ENCODE data around the gene CCDC197.

Gene CCDC197

DNA sequence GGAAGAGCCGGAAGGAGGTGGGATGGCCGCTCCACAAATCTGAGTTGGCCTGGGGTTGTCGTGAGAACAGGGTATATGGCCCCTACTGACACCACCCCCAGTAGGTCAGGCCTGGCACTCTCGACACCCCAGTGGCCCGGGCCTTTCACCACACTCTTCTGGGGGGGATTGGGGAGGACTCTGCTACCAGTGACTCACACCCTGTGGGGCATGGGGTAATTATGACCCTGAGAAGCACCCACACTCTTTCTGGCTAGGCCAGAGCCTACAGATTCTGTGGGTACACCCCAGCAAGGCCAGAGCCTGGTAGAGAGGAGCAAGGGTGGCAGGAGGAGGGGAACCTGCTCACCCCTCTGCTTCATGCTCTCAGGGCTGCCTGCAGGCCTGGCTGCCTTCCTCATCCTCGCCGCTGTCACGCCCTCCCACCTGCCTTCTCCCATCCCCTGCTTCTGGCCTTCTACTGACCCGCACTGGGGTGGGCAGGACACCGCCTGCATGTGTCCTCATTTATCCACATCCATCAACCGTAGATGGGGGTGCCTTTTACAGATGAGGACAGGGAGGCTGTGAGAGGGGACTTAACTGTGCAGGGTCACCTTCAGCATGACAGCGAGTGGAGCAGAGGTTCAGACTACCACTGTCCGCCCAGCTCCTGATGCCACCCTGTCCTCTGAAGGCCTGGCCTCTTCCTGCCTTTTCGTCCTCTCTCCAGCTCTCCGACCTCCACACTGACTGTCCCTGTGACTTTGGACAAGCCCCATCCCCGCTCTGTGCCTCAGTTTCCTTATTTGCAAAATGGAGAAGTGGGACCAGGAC is 39.1 kb upstream of the CCDC197 start:
- no peak for TF ChIP-seq YY1 (IDR thresholded peaks at IDR 0.05; ENCODE audit: low read depth)
- TF ChIP-seq TAF1 (IDR thresholded peaks at IDR 0.05; ENCODE audit: low read depth), result no peak
- TF ChIP-seq TEAD4 (IDR thresholded peaks at IDR 0.05), result no peak
- no peak for TF ChIP-seq EGR1 (IDR thresholded peaks at IDR 0.05)
- TF ChIP-seq NFIC (IDR thresholded peaks at IDR 0.05), result no peak
- no peak for TF ChIP-seq CEBPB (IDR thresholded peaks at IDR 0.05)
- TF ChIP-seq, protein P1, sequence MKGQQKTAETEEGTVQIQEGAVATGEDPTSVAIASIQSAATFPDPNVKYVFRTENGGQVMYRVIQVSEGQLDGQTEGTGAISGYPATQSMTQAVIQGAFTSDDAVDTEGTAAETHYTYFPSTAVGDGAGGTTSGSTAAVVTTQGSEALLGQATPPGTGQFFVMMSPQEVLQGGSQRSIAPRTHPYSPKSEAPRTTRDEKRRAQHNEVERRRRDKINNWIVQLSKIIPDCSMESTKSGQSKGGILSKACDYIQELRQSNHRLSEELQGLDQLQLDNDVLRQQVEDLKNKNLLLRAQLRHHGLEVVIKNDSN (IDR thresholded peaks at IDR 0.05), result no peak
- TF ChIP-seq FOXM1 (IDR thresholded peaks at IDR 0.05; ENCODE audit: borderline replicate concordance, low read depth), result no peak
- TF ChIP-seq, protein P2, sequence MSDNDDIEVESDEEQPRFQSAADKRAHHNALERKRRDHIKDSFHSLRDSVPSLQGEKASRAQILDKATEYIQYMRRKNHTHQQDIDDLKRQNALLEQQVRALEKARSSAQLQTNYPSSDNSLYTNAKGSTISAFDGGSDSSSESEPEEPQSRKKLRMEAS (IDR thresholded peaks at IDR 0.05), result no peak
- no peak for TF ChIP-seq TCF12 (IDR thresholded peaks at IDR 0.05; ENCODE audit: low read depth)
- TF ChIP-seq EP300 (IDR thresholded peaks at IDR 0.05; ENCODE audit: borderline replicate concordance), result no peak
- no peak for TF ChIP-seq CREB1 (IDR thresholded peaks at IDR 0.05; ENCODE audit: low read depth)
- TF ChIP-seq ZBTB7A (IDR thresholded peaks at IDR 0.05; ENCODE audit: low read depth), result no peak
- no peak for TF ChIP-seq RAD21 (IDR thresholded peaks at IDR 0.05; ENCODE audit: low read depth)
- TF ChIP-seq, protein P3, sequence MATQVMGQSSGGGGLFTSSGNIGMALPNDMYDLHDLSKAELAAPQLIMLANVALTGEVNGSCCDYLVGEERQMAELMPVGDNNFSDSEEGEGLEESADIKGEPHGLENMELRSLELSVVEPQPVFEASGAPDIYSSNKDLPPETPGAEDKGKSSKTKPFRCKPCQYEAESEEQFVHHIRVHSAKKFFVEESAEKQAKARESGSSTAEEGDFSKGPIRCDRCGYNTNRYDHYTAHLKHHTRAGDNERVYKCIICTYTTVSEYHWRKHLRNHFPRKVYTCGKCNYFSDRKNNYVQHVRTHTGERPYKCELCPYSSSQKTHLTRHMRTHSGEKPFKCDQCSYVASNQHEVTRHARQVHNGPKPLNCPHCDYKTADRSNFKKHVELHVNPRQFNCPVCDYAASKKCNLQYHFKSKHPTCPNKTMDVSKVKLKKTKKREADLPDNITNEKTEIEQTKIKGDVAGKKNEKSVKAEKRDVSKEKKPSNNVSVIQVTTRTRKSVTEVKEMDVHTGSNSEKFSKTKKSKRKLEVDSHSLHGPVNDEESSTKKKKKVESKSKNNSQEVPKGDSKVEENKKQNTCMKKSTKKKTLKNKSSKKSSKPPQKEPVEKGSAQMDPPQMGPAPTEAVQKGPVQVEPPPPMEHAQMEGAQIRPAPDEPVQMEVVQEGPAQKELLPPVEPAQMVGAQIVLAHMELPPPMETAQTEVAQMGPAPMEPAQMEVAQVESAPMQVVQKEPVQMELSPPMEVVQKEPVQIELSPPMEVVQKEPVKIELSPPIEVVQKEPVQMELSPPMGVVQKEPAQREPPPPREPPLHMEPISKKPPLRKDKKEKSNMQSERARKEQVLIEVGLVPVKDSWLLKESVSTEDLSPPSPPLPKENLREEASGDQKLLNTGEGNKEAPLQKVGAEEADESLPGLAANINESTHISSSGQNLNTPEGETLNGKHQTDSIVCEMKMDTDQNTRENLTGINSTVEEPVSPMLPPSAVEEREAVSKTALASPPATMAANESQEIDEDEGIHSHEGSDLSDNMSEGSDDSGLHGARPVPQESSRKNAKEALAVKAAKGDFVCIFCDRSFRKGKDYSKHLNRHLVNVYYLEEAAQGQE (IDR thresholded peaks at IDR 0.05; ENCODE audit: low read depth), result no peak

GRCh38 chr14:93958567-93959238 is 38.4 kb upstream of the CCDC197 start:
- TF ChIP-seq, protein P1 (IDR thresholded peaks at IDR 0.05), result no peak
- no peak for TF ChIP-seq YY1 (IDR thresholded peaks at IDR 0.05; ENCODE audit: low read depth)
- TF ChIP-seq ZBTB7A (IDR thresholded peaks at IDR 0.05; ENCODE audit: low read depth), result no peak
- TF ChIP-seq RAD21 (IDR thresholded peaks at IDR 0.05; ENCODE audit: low read depth), result no peak
- no peak for TF ChIP-seq CREB1 (IDR thresholded peaks at IDR 0.05; ENCODE audit: low read depth)
- TF ChIP-seq CEBPB (IDR thresholded peaks at IDR 0.05), result no peak
- TF ChIP-seq, protein P2 (IDR thresholded peaks at IDR 0.05), result no peak
- TF ChIP-seq TEAD4 (IDR thresholded peaks at IDR 0.05), result no peak
- no peak for TF ChIP-seq TCF12 (IDR thresholded peaks at IDR 0.05; ENCODE audit: low read depth)
- TF ChIP-seq NFIC (IDR thresholded peaks at IDR 0.05), result no peak
- TF ChIP-seq TAF1 (IDR thresholded peaks at IDR 0.05; ENCODE audit: low read depth), result no peak
- no peak for TF ChIP-seq EGR1 (IDR thresholded peaks at IDR 0.05)
- TF ChIP-seq EP300 (IDR thresholded peaks at IDR 0.05; ENCODE audit: borderline replicate concordance), result no peak
- TF ChIP-seq FOXM1 (IDR thresholded peaks at IDR 0.05; ENCODE audit: borderline replicate concordance, low read depth), result no peak

DNA sequence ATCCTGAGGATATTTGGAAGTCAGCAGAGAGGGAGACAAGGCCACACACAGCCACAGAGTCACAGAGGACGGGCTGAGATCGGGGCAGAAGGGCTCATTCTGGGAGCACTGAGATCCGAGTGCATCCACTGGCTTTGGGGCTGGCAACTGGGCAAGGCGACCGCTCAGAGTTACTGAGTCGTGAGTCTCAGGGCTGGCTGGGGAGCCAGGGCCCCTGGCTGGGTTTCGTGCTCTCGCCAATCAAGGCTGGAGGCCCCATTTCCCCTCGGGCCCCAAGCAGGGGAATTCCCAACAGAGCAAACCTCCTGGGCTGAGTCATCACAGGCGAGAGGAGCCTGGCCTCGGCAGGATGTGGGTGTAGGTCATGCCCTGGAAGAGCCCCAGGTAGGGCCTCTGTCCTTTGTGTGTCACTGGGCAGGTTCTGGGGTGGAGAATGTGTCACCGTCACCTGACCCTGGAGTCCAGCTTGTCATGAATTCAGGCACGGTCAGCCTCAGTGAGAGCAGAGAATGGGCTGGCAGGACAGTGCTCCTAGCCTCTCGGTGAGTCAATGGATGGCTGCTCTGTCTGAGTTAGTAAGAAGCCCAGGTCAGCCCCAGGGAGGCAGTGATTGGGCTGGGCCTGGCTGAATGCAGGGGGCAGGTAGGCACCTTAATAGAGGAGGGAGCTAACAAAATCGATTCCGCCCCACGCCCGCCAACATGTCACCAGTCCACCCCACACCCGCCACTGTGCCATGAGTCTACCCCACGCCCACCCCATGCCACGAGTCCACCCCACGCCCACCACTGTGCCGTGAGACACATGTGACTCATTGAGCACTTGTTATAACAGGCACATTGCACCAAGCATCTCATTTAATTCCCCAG is 37.6 kb upstream of the CCDC197 start:
- peak; percentile 93 for TF ChIP-seq EP300 (IDR thresholded peaks at IDR 0.05; ENCODE audit: borderline replicate concordance)
- peak; percentile 86 for TF ChIP-seq NFIC (IDR thresholded peaks at IDR 0.05)
- TF ChIP-seq, protein P1 (IDR thresholded peaks at IDR 0.05), result peak; percentile 85
- TF ChIP-seq, protein P3 (IDR thresholded peaks at IDR 0.05; ENCODE audit: low read depth), result no peak
- TF ChIP-seq TEAD4 (IDR thresholded peaks at IDR 0.05), result peak; percentile 74
- TF ChIP-seq EGR1 (IDR thresholded peaks at IDR 0.05), result peak; percentile 64
- TF ChIP-seq FOXM1 (IDR thresholded peaks at IDR 0.05; ENCODE audit: borderline replicate concordance, low read depth), result peak; percentile 65; the same call in 1 of the 2 replicates
- no peak for TF ChIP-seq ZBTB7A (IDR thresholded peaks at IDR 0.05; ENCODE audit: low read depth)
- TF ChIP-seq CREB1 (IDR thresholded peaks at IDR 0.05; ENCODE audit: low read depth), result no peak
- TF ChIP-seq TCF12 (IDR thresholded peaks at IDR 0.05; ENCODE audit: low read depth), result peak; percentile 95
- peak; percentile 41; the same call in 1 of the 2 replicates for TF ChIP-seq CEBPB (IDR thresholded peaks at IDR 0.05)
- TF ChIP-seq, protein P2 (IDR thresholded peaks at IDR 0.05), result no peak
- TF ChIP-seq RAD21 (IDR thresholded peaks at IDR 0.05; ENCODE audit: low read depth), result peak; percentile 10; the same call in 1 of the 2 replicates
- TF ChIP-seq TAF1 (IDR thresholded peaks at IDR 0.05; ENCODE audit: low read depth), result no peak
- TF ChIP-seq YY1 (IDR thresholded peaks at IDR 0.05; ENCODE audit: low read depth), result no peak
